Measurements from ENCODE around the gene LRRC36. TPM values are rescaled to one million over a fixed set of nuclear protein-coding genes. Genes with fewer than 3 reads are reported as not detected.

Gene LRRC36
- total and polyA plus RNA-seq, 2 of the 13 experiments (the other 11 are each of a cell fraction or from before 2014, with no cell fraction given) = 0.12 to 0.15 TPM

DNA sequence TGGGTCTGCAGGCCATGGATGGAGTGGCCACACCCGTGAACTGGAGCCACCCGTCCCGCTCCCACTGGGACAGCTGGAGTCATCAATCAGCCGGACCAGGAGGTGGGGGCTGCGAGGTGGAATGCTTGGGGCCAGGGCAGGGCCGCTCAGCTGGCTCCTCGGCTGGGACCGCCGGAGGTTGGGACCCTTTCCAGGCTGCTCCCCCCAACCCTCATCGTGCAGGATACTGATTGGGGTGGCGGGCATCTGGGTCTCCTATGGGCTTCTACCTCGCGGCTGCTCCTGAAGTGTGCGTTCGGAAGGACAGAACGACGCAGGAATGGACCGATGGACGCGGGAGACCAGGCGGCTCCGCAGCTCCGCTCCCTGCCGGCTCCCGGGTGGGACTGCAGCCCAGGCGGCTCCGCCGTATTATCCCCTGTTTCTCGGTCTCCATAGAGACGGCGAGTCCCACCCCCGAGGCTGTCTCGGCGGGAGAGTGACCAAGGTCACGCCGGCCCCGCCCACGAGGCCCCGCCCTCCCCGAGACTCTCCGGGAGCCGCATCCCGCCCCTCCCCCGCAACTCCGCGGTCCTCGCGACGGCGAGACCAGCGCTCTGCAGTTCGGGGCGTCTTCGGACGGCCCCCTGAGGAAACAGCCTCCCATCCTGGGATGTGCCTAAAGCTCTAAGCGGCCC is 66.6 kb downstream of the LRRC36 start, which contains the start of gene TPPP3 (continued):
- TF ChIP-seq, protein P1, sequence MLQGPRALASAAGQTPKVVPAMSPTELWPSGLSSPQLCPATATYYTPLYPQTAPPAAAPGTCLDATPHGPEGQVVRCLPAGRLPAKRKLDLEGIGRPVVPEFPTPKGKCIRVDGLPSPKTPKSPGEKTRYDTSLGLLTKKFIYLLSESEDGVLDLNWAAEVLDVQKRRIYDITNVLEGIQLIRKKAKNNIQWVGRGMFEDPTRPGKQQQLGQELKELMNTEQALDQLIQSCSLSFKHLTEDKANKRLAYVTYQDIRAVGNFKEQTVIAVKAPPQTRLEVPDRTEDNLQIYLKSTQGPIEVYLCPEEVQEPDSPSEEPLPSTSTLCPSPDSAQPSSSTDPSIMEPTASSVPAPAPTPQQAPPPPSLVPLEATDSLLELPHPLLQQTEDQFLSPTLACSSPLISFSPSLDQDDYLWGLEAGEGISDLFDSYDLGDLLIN (CRISPR knock-in tag; IDR thresholded peaks at IDR 0.05; ENCODE audit: borderline replicate concordance) = no peak
- no peak for TF ChIP-seq ERF (CRISPR knock-in tag; IDR thresholded peaks at IDR 0.05)
- TF ChIP-seq, protein P2, sequence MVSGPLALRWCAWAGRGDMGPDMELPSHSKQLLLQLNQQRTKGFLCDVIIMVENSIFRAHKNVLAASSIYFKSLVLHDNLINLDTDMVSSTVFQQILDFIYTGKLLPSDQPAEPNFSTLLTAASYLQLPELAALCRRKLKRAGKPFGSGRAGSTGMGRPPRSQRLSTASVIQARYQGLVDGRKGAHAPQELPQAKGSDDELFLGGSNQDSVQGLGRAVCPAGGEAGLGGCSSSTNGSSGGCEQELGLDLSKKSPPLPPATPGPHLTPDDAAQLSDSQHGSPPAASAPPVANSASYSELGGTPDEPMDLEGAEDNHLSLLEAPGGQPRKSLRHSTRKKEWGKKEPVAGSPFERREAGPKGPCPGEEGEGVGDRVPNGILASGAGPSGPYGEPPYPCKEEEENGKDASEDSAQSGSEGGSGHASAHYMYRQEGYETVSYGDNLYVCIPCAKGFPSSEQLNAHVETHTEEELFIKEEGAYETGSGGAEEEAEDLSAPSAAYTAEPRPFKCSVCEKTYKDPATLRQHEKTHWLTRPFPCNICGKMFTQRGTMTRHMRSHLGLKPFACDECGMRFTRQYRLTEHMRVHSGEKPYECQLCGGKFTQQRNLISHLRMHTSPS (CRISPR knock-in tag; IDR thresholded peaks at IDR 0.05; ENCODE audit: low read depth) = no peak
- TF ChIP-seq KDM4B (CRISPR knock-in tag; IDR thresholded peaks at IDR 0.05) = no peak
- no peak for TF ChIP-seq ZFP36L2 (CRISPR knock-in tag; IDR thresholded peaks at IDR 0.05)
- TF ChIP-seq, protein P3, sequence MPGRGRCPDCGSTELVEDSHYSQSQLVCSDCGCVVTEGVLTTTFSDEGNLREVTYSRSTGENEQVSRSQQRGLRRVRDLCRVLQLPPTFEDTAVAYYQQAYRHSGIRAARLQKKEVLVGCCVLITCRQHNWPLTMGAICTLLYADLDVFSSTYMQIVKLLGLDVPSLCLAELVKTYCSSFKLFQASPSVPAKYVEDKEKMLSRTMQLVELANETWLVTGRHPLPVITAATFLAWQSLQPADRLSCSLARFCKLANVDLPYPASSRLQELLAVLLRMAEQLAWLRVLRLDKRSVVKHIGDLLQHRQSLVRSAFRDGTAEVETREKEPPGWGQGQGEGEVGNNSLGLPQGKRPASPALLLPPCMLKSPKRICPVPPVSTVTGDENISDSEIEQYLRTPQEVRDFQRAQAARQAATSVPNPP (CRISPR knock-in tag; IDR thresholded peaks at IDR 0.05) = no peak
- TF ChIP-seq, protein P4, sequence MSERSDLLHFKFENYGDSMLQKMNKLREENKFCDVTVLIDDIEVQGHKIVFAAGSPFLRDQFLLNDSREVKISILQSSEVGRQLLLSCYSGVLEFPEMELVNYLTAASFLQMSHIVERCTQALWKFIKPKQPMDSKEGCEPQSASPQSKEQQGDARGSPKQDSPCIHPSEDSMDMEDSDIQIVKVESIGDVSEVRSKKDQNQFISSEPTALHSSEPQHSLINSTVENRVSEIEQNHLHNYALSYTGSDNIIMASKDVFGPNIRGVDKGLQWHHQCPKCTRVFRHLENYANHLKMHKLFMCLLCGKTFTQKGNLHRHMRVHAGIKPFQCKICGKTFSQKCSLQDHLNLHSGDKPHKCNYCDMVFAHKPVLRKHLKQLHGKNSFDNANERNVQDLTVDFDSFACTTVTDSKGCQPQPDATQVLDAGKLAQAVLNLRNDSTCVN (CRISPR knock-in tag; IDR thresholded peaks at IDR 0.05; ENCODE audit: borderline replicate concordance) = no peak
- no peak for TF ChIP-seq ZNF3 (CRISPR knock-in tag; IDR thresholded peaks at IDR 0.05)
- no peak for TF ChIP-seq TARDBP (CRISPR knock-in tag; IDR thresholded peaks at IDR 0.05)
- TF ChIP-seq, protein P5, sequence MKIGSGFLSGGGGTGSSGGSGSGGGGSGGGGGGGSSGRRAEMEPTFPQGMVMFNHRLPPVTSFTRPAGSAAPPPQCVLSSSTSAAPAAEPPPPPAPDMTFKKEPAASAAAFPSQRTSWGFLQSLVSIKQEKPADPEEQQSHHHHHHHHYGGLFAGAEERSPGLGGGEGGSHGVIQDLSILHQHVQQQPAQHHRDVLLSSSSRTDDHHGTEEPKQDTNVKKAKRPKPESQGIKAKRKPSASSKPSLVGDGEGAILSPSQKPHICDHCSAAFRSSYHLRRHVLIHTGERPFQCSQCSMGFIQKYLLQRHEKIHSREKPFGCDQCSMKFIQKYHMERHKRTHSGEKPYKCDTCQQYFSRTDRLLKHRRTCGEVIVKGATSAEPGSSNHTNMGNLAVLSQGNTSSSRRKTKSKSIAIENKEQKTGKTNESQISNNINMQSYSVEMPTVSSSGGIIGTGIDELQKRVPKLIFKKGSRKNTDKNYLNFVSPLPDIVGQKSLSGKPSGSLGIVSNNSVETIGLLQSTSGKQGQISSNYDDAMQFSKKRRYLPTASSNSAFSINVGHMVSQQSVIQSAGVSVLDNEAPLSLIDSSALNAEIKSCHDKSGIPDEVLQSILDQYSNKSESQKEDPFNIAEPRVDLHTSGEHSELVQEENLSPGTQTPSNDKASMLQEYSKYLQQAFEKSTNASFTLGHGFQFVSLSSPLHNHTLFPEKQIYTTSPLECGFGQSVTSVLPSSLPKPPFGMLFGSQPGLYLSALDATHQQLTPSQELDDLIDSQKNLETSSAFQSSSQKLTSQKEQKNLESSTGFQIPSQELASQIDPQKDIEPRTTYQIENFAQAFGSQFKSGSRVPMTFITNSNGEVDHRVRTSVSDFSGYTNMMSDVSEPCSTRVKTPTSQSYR (CRISPR knock-in tag; IDR thresholded peaks at IDR 0.05; ENCODE audit: borderline replicate concordance) = peak; percentile 58
- no peak for TF ChIP-seq JDP2 (CRISPR knock-in tag; IDR thresholded peaks at IDR 0.05; ENCODE audit: borderline replicate concordance)
- TF ChIP-seq RXRA (CRISPR knock-in tag; IDR thresholded peaks at IDR 0.05) = no peak; the same call in 1 of the 2 replicates
- no peak for TF ChIP-seq NFE2 (CRISPR knock-in tag; IDR thresholded peaks at IDR 0.05)
- no peak; the same call in 1 of the 2 replicates for TF ChIP-seq NR2F2 (IDR thresholded peaks at IDR 0.05; ENCODE audit: borderline replicate concordance, low read depth)
- TF ChIP-seq, protein P6, sequence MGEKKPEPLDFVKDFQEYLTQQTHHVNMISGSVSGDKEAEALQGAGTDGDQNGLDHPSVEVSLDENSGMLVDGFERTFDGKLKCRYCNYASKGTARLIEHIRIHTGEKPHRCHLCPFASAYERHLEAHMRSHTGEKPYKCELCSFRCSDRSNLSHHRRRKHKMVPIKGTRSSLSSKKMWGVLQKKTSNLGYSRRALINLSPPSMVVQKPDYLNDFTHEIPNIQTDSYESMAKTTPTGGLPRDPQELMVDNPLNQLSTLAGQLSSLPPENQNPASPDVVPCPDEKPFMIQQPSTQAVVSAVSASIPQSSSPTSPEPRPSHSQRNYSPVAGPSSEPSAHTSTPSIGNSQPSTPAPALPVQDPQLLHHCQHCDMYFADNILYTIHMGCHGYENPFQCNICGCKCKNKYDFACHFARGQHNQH (CRISPR knock-in tag; IDR thresholded peaks at IDR 0.05) = 0 out of 2 replicates have a peak, but pooled peaks have one; percentile 51
- TF ChIP-seq ZNF251 (CRISPR knock-in tag; IDR thresholded peaks at IDR 0.05) = 0 out of 2 replicates have a peak, but pooled peaks have one; percentile 36
- no peak for TF ChIP-seq CBX2 (IDR thresholded peaks at IDR 0.05; ENCODE audit: low read depth, low read length)
- no peak for TF ChIP-seq CBX2 (CRISPR knock-in tag; IDR thresholded peaks at IDR 0.05; ENCODE audit: low read depth)
- no peak for TF ChIP-seq ZNF746 (CRISPR knock-in tag; IDR thresholded peaks at IDR 0.05)
- TF ChIP-seq MAF1 (CRISPR knock-in tag; IDR thresholded peaks at IDR 0.05; ENCODE audit: borderline replicate concordance) = no peak
- TF ChIP-seq CAMTA2 (CRISPR knock-in tag; IDR thresholded peaks at IDR 0.05; ENCODE audit: borderline replicate concordance) = no peak
